ENCODE results near the gene ARID1B. TPM values are rescaled to one million over a fixed set of nuclear protein-coding genes. Genes with fewer than 3 reads are reported as not detected.
"Not testable (repeated sequence)": the region's sequence is repeated elsewhere in the genome, so short reads cannot be mapped to it uniquely, and the experiment has no call there.

ARID1B gene
- total RNA-seq, 1 experiment from 2014 or later = 86.3 TPM

DNA sequence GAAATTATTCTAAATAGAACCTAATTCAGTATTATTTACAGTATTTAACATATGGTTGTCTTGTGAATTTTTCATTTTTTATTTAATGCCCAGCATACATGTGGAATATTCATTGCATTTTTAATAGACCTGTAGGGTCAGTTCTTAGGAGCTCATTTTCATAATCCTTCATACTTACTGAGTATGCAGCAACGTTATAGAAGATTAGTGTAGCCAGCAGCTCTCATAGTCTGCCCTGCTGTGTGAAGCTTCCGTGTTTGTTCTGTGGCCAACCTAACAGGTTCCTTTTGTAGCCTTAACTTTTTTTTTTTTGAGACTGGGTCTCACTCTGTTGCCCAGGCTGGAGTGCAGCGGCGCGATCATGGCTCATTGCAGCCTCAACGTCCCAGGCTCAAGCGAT lies 261.4 kb downstream of the ARID1B start:
- no TSS peak for BruUV-seq (replicated peaks)
- Histone ChIP-seq H3K4me1 (ENCODE audit: insufficient read depth, low read length, poor library complexity, severe bottlenecking) (peaks cover 34% of the 10 kb centered on the region), H3K27ac (ENCODE audit: low read depth, low read length, poor library complexity, severe bottlenecking) (no peak overlapping the region), H3K27me3 (replicated peaks; ENCODE audit: insufficient read depth, low read depth, low read length, poor library complexity) (no peaks in the 10 kb centered on the region), H3K36me3 (ENCODE audit: insufficient read depth, low read length, poor library complexity, severe bottlenecking) (no peaks in the 10 kb centered on the region), H3K4me3 (ENCODE audit: low read depth, low read length, poor library complexity, severe bottlenecking) (no peak overlapping the region), H3K9me3 (ENCODE audit: low read depth, low read length, poor library complexity, severe bottlenecking) (no peaks in the 10 kb centered on the region)
- DNase-seq (ENCODE audit: low spot score) = no peak
- intact Hi-C loops (cut with micrococcal nuclease; ENCODE audit: unreplicated experiment) = loop anchor here (10.0 kb wide), 1 partner anchor 236 kb away; no protein-coding TSS in a partner anchor
- POLR2A ChIA-PET (ENCODE audit: low non-redundant PET) = no interaction called here
- CTCF ChIA-PET = no interaction called here
- TF ChIP-seq, protein P1, sequence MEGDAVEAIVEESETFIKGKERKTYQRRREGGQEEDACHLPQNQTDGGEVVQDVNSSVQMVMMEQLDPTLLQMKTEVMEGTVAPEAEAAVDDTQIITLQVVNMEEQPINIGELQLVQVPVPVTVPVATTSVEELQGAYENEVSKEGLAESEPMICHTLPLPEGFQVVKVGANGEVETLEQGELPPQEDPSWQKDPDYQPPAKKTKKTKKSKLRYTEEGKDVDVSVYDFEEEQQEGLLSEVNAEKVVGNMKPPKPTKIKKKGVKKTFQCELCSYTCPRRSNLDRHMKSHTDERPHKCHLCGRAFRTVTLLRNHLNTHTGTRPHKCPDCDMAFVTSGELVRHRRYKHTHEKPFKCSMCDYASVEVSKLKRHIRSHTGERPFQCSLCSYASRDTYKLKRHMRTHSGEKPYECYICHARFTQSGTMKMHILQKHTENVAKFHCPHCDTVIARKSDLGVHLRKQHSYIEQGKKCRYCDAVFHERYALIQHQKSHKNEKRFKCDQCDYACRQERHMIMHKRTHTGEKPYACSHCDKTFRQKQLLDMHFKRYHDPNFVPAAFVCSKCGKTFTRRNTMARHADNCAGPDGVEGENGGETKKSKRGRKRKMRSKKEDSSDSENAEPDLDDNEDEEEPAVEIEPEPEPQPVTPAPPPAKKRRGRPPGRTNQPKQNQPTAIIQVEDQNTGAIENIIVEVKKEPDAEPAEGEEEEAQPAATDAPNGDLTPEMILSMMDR (conservative IDR thresholded peaks at IDR 0.05; ENCODE audit: low read depth, low read length) = no peak
- no peak for TF ChIP-seq EZH2 (IDR thresholded peaks at IDR 0.05; ENCODE audit: borderline replicate concordance, low read depth, low read length, poor library complexity, severe bottlenecking)

DNA sequence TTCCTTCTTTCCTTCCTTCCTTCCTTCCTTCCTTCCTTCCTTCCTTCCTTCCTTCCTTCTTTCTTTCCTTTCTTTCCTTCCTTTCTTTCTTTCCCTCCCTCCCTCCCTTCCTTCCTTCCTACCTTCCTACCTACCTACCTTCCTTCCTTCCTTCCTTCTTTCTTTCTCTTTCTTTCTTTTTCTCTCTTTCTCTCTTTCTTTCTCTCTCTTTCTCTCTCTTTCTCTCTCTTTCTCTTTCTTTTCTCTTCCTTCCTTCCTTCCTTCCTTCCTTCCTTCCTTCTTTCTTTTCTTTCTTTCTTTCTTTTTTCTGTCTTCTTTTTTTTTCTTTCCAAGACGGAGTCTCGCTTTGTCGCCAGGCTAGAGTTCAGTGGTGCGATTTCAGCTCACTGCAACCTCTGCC lies 262.5 kb downstream of the ARID1B start:
- POLR2A ChIA-PET (ENCODE audit: low non-redundant PET); DNase-seq (ENCODE audit: low spot score); H3K27me3 ChIP-seq (replicated peaks; ENCODE audit: insufficient read depth, low read depth, low read length, poor library complexity); CTCF ChIA-PET; H3K27ac ChIP-seq (ENCODE audit: low read depth, low read length, poor library complexity, severe bottlenecking); BruUV-seq (replicated peaks); H3K4me3 ChIP-seq (ENCODE audit: low read depth, low read length, poor library complexity, severe bottlenecking); H3K9me3 ChIP-seq (ENCODE audit: low read depth, low read length, poor library complexity, severe bottlenecking); H3K36me3 ChIP-seq (ENCODE audit: insufficient read depth, low read length, poor library complexity, severe bottlenecking): not testable (repeated sequence)
- peaks cover 28% of the 10 kb centered on the region for H3K4me1 ChIP-seq (ENCODE audit: insufficient read depth, low read length, poor library complexity, severe bottlenecking)
- intact Hi-C loops (cut with micrococcal nuclease; ENCODE audit: unreplicated experiment) = loop anchor here (10.0 kb wide), 1 partner anchor 235 kb away; no protein-coding TSS in a partner anchor

DNA sequence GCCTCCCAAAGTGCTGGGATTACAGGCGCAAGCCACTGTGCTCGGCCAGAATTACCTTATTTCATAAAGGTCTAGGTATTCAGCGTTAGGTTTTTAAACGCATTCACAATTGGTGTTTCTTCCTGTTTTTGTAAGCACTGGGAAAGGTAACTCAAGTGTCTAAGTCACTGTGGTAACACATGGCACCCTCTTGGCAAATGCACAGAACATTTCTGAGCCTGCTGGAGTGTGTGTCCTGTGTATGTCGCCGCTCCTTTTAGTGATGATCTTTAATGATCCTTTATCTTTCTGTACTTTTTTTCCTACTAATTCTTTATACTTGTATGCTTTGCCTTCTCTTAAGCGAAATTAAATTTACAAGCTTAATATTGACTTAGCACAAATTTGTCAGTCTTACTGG lies 263.0 kb downstream of the ARID1B start:
- BruUV-seq (replicated peaks) = no TSS peak
- no peak overlapping the region for H3K27ac ChIP-seq (ENCODE audit: low read depth, low read length, poor library complexity, severe bottlenecking)

More for the DNA sequence above, 263.0 kb downstream of the ARID1B start:
- no peak for DNase-seq (ENCODE audit: low spot score)
- POLR2A ChIA-PET (ENCODE audit: low non-redundant PET) = no interaction called here
- CTCF ChIA-PET = no interaction called here
- H3K9me3 ChIP-seq (ENCODE audit: low read depth, low read length, poor library complexity, severe bottlenecking) = no peaks in the 10 kb centered on the region
- intact Hi-C loops (cut with micrococcal nuclease; ENCODE audit: unreplicated experiment) = no loop called here
- TF ChIP-seq, protein P1 (conservative IDR thresholded peaks at IDR 0.05; ENCODE audit: low read depth, low read length) = no peak
- no peak for TF ChIP-seq EZH2 (IDR thresholded peaks at IDR 0.05; ENCODE audit: borderline replicate concordance, low read depth, low read length, poor library complexity, severe bottlenecking)
- peaks cover 24% of the 10 kb centered on the region for H3K4me1 ChIP-seq (ENCODE audit: insufficient read depth, low read length, poor library complexity, severe bottlenecking)
- no peaks in the 10 kb centered on the region for H3K27me3 ChIP-seq (replicated peaks; ENCODE audit: insufficient read depth, low read depth, low read length, poor library complexity)
- H3K36me3 ChIP-seq (ENCODE audit: insufficient read depth, low read length, poor library complexity, severe bottlenecking) = no peaks in the 10 kb centered on the region
- H3K4me3 ChIP-seq (ENCODE audit: low read depth, low read length, poor library complexity, severe bottlenecking) = no peak overlapping the region
